HG02610 (cell line): ENCODE measurements around the gene ZNF816.
"Not testable (repeated sequence)": the region's sequence is repeated elsewhere in the genome, so short reads cannot be mapped to it uniquely, and the experiment has no call there.

Source experiments
- ATAC-seq: cut with Tn5 transposase; IDR thresholded peaks from one replicate; pipeline ENCODE4 v1.9.1; 2021; ENCODE audit warnings: mild to moderate bottlenecking, moderate library complexity; ENCODE audit not compliant: unreplicated experiment

The ZNF816 gene

GRCh38 chr19:52936151-52936953 lies 26.3 kb downstream of the ZNF816 start:
- ATAC-seq: no peak

- ATAC-seq: no peak
These were observed 27.2 kb downstream of the ZNF816 start for GRCh38 chr19:52935434-52935833.

GRCh38 chr19:52924641-52925040 lies 38.0 kb downstream of the ZNF816 start:
- not testable (repeated sequence) for ATAC-seq

- ATAC-seq: no peak
These were observed 38.7 kb downstream of the ZNF816 start for GRCh38 chr19:52923778-52924593.

- ATAC-seq: peak; percentile 90
These were observed 39.6 kb downstream of the ZNF816 start, which contains the start of gene ZNF888 for GRCh38 chr19:52922841-52923777. Gene ZNF888, minus strand, starts transcription at chr19:52923428. Its CDS starts 5,555 bp downstream, at chr19:52917873.

GRCh38 chr19:52917531-52917930 lies 45.1 kb downstream of the ZNF816 start:
- ATAC-seq: no peak

- no peak for ATAC-seq
These were observed 52.0 kb downstream of the ZNF816 start for GRCh38 chr19:52910648-52911047.

- ATAC-seq: not testable (repeated sequence)
These were observed 58.5 kb downstream of the ZNF816 start for GRCh38 chr19:52904052-52904780.

- no peak for ATAC-seq
These were observed 60.8 kb downstream of the ZNF816 start for GRCh38 chr19:52901842-52902241.
